Smooth muscle cell (in vitro differentiated cells): Measurements from ENCODE around the gene ARHGAP10. TPM values are rescaled to one million over a fixed set of nuclear protein-coding genes. Genes with fewer than 3 reads are reported as not detected.

Experiments used
- DNase-seq: peaks from one replicate; lab custom pipeline; 2025; ENCODE audit not compliant: unreplicated experiment; lab: John Stamatoyannopoulos, UW
- H2AFZ ChIP-seq: fragments of 200-600 bp; sonication (generic); 2 replicates; pipeline ENCODE4 v1.6.0; 2016; ENCODE audit warnings: antibody characterized with exemption, low read depth, mild to moderate bottlenecking
- H3F3A ChIP-seq: fragments of 200-600 bp; sonication (generic); 2 replicates; pipeline ENCODE4 v1.6.0; 2017; ENCODE audit warnings: antibody characterized with exemption, low read depth
- H3K27ac ChIP-seq: fragments of 200-600 bp; sonication (generic); 2 replicates; pipeline ENCODE4 v1.5.1; 2016; ENCODE audit warnings: low read depth, mild to moderate bottlenecking
- H3K27me3 ChIP-seq: fragments of 200-600 bp; sonication (generic); 2 replicates; pipeline ENCODE4 v1.6.1; 2016; ENCODE audit warnings: low read depth, mild to moderate bottlenecking
- H3K36me3 ChIP-seq: fragments of 200-600 bp; sonication (generic); 2 replicates; pipeline ENCODE4 v1.5.1; 2016; ENCODE audit warnings: low read depth
- H3K4me1 ChIP-seq: fragments of 200-600 bp; sonication (generic); 2 replicates; pipeline ENCODE4 v1.5.1; 2016; ENCODE audit warnings: low read depth
- H3K4me2 ChIP-seq: fragments of 200-600 bp; sonication (generic); 2 replicates; pipeline ENCODE4 v1.6.0; 2016; ENCODE audit warnings: mild to moderate bottlenecking
- H3K4me3 ChIP-seq: fragments of 200-600 bp; sonication (generic); 2 replicates; pipeline ENCODE4 v1.5.1; 2016; ENCODE audit warnings: mild to moderate bottlenecking
- H3K79me2 ChIP-seq: fragments of 200-600 bp; sonication (generic); 2 replicates; pipeline ENCODE4 v1.6.0; 2016; ENCODE audit warnings: low read depth, mild to moderate bottlenecking
- H3K9ac ChIP-seq: fragments of 200-600 bp; sonication (generic); 2 replicates; pipeline ENCODE4 v1.6.0; 2016; ENCODE audit warnings: low read depth
- H3K9me3 ChIP-seq: fragments of 200-600 bp; sonication (generic); replicated peaks from 2 replicates; pipeline ENCODE4 v1.5.1; 2016; ENCODE audit warnings: low read depth
- H4K20me1 ChIP-seq: fragments of 200-600 bp; sonication (generic); 2 replicates; pipeline ENCODE4 v1.6.0; 2016; ENCODE audit warnings: low read depth
- CTCF ChIP-seq: fragments of 200-600 bp; sonication (generic); IDR thresholded peaks from 2 replicates; pipeline ENCODE4 v1.5.1; 2017; ENCODE audit warnings: borderline replicate concordance, mild to moderate bottlenecking, antibody characterized with exemption; ENCODE audit not compliant: insufficient read depth, poor library complexity, severe bottlenecking
- WGBS: methylation state at CpG from one replicate; pipeline ENCODE4 v1.1.7; 2016; ENCODE audit warnings: low lambda C conversion rate; 5-methylcytosine and 5-hydroxymethylcytosine counted together
- polyA plus RNA-seq: library from polyadenylated mRNA; unstranded; fragments of >200 nt; fragmentation: Nextera tagmentation; extraction: Ambion mirVana; gene quantifications from 2 replicates; pipeline ENCODE4 v1.2.1, GENCODE V29; 2016
- total RNA-seq: library from RNA; depleted of rRNA; stranded (reverse); fragments of >200 nt; gene quantifications from 2 replicates; pipeline ENCODE4 v1.2.3, GENCODE V29; 2014

ARHGAP10 gene
- total and polyA plus RNA-seq, 2 experiments from 2014 or later: 6.2 to 11.6 TPM

DNA sequence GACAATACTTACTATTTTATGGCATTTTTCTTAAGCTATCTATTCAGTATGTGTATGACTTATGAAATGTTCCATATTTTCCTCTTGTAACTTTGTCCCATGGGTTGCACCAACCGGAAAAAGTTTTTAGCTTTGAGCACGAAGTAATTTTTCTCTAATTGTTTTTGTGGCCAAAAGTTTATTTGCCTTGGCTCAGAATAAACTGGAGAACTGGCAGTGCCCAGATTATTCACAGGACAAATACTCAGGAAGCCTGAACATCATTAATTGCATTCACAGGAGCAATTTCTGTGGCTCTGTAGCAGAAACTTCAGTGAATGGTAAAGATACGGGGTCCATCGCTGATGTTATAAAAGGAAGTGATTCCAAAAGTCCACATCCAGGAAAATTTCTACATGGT lies 184.5 kb downstream of the ARHGAP10 start:
- H3K9me3 ChIP-seq: no peaks in the 10 kb centered on the region
- no peak overlapping the region for H3K9ac ChIP-seq
- DNase-seq: no peak
- no peaks in the 10 kb centered on the region for H4K20me1 ChIP-seq
- H3K4me1 ChIP-seq: no peaks in the 10 kb centered on the region
- H3K27me3 ChIP-seq: no peaks in the 10 kb centered on the region
- H3F3A ChIP-seq: no peaks in the 10 kb centered on the region
- no peak for TF ChIP-seq CTCF
- no peak overlapping the region for H3K4me3 ChIP-seq
- no peak overlapping the region for H2AFZ ChIP-seq
- WGBS: 98% methylated on average over 4 of the region's 4 CpGs
- H3K27ac ChIP-seq: no peak overlapping the region
- H3K36me3 ChIP-seq: no peaks in the 10 kb centered on the region
- H3K79me2 ChIP-seq: no peaks in the 10 kb centered on the region
- no peak overlapping the region for H3K4me2 ChIP-seq

- Histone ChIP-seq H3K27ac (no peak overlapping the region), H3F3A (no peaks in the 10 kb centered on the region), H3K9ac (no peak overlapping the region), H3K4me2 (no peak overlapping the region), H3K4me3 (no peak overlapping the region), H3K9me3 (no peaks in the 10 kb centered on the region), H3K4me1 (no peaks in the 10 kb centered on the region), H3K79me2 (no peaks in the 10 kb centered on the region), H3K36me3 (no peaks in the 10 kb centered on the region), H2AFZ (no peak overlapping the region), H3K27me3 (no peaks in the 10 kb centered on the region), H4K20me1 (no peaks in the 10 kb centered on the region)
- DNase-seq: no peak
- TF ChIP-seq CTCF: no peak
- 98% methylated on average over 2 of the region's 2 CpGs for WGBS
These were observed 191.5 kb downstream of the ARHGAP10 start for GRCh38 chr4:147923381-147923780.

DNA sequence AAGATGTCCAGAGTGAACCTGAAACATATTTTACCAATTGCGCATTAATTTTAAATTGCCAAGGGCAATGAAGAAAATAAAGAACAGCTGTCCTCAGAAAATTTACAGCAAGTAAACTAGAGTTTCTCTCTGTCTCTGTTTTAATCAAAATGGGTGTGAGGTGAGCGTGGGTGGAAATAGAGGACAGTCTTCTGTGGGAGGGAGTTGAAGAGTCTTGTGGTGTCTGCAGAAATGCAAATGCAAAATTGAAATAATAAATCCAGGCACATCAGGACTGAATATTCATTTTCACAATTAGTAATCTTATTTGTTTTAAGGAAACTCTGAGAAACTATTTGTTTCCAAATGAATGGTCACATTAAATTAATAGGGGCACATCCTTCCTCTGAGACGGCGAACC lies 192.0 kb downstream of the ARHGAP10 start:
- Histone ChIP-seq H3K9ac (no peak overlapping the region), H4K20me1 (no peaks in the 10 kb centered on the region), H3K27me3 (no peaks in the 10 kb centered on the region), H3K79me2 (no peaks in the 10 kb centered on the region), H2AFZ (no peak overlapping the region), H3K36me3 (no peaks in the 10 kb centered on the region), H3K4me1 (no peaks in the 10 kb centered on the region), H3F3A (no peaks in the 10 kb centered on the region), H3K4me3 (no peak overlapping the region), H3K9me3 (no peaks in the 10 kb centered on the region), H3K27ac (no peak overlapping the region), H3K4me2 (no peak overlapping the region)
- WGBS: 98% methylated on average over 4 of the region's 4 CpGs
- no peak for DNase-seq
- TF ChIP-seq CTCF: no peak

DNA sequence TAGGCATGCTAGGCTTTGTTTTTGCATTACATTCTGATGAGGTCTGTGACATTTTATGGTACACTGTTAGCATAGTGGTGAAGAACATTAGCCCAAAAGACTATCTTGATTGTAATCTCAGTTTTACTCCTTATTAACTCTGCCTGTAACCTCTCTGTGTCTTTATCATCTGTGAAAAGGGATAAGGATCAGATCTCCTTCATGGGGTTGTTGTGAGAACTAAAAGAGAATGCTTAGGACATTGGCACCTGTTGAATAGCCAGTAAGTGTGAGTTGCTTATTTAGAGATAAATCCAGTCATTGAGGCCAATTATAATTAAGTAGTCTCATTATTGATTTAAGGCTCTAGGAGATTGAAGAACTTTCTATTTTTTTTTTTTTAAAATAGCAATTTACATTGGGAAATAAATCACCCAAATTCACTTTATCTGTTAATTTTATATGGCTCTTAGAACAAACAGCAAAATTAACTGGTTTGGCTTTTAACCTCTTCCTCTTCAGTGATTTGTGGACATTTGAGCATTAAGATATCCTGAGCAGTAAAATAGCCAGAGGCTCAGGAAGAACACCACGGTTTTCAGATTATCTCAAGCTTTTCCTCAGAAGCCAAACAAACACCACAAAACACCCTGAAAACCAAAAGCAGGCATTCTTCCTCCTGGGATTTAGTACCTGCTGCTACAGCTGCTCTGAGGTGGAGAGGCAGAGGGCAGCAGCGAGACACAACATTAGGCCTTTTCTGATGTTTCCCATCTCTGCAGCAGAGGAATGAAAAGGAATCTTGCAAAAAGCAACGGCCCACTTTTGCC lies 192.9 kb downstream of the ARHGAP10 start:
- Histone ChIP-seq H3K9ac (no peak overlapping the region), H3K36me3 (no peaks in the 10 kb centered on the region), H3K27ac (no peak overlapping the region), H3F3A (no peaks in the 10 kb centered on the region), H2AFZ (no peak overlapping the region), H3K27me3 (no peaks in the 10 kb centered on the region), H3K4me2 (no peak overlapping the region), H3K79me2 (no peaks in the 10 kb centered on the region), H3K9me3 (no peaks in the 10 kb centered on the region), H3K4me1 (no peaks in the 10 kb centered on the region), H4K20me1 (no peaks in the 10 kb centered on the region), H3K4me3 (no peak overlapping the region)
- WGBS: 51% methylated on average over 3 of the region's 3 CpGs
- no peak for DNase-seq
- TF ChIP-seq CTCF: no peak
